Inflammatory macrophage treated with lipopolysaccharide for 1 hour (primary cell): Measurements from ENCODE around the gene SGMS1.
"Not testable (repeated sequence)": the region's sequence is repeated elsewhere in the genome, so short reads cannot be mapped to it uniquely, and the experiment has no call there.

Experiments used
- DNase-seq, 2 donors: peaks; one replicate each; pipeline ENCODE4 v3.0.0-alpha.2; 2020 to 2022

Gene SGMS1

GRCh38 chr10:50554376-50554994 lies 69.3 kb downstream of the SGMS1 start:
- DNase-seq: no peak

DNA sequence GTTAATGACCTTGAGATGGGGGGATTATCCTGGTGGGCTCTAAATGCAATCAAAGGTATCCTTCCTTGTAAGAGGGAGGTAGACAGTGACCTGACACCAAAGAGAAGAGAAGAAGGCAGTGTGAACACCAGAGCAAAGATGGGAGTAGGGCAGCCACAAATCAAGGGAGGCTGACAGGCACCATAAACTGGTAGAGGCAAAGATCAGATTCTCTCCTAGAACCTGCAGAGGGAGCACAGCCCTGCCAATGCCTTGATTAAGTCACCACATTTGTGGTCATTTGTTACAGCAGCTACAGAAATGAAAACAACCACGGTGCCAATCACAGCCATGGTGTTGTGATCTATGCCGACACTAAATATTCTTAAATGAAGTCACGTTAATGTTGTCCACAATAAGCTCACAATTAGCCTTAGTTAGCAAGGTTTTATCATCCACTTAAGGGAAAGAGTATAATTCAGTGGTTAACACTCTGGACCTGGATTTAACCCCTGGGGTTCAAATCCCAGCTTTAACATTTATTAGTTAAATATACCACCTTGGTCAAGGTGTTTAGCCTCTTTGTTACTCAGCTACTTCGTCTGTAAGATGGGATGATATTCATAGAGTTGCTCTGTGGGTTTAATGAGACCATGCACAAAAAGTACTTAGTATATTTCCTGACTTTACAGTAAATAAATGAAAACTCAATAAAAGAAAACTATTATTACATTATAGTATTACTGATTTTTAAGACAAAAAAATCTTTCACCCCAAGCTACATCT lies 70.8 kb downstream of the SGMS1 start:
- no peak for DNase-seq

DNA sequence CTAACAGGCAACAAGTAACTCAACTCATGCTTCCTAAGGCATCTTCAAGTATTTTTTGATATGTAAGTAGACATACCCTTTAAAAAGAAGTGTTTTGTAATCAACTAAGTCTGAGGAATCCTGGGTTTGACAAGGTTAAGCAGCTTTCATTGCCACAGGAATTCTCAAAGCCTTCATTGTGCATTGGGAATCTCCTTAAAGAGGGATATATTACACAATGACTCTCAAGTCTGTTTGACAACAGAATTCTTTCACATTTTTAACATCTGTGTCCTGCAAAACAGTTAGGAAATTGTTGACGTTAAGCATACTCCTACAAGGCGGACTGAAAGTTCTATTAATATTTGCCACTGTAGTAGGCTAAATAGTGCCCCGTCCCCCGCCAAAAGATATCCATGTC lies 71.4 kb downstream of the SGMS1 start:
- DNase-seq: no peak

DNA sequence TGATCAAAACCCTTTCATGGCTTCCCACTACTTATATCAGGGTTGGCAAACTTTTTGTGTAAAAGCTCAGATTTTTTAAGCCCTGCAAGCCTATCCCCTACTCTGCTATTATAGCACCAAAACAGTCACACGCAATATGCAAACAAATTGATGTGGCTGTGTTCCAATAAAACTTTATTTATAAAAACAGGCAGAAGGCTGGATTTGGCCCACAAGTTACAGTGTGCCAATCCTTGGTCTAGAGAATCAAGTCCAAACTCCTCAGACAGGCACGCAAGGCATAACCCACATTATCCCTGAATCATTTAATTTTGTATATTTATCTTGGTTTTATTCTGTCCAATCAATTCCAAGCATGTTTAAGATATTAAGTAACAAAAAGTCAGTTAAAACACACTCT lies 71.9 kb downstream of the SGMS1 start:
- no peak for DNase-seq

- DNase-seq: peak in 1 of 2 donors; percentile 28
These were observed 73.4 kb downstream of the SGMS1 start for GRCh38 chr10:50550291-50550839.

DNA sequence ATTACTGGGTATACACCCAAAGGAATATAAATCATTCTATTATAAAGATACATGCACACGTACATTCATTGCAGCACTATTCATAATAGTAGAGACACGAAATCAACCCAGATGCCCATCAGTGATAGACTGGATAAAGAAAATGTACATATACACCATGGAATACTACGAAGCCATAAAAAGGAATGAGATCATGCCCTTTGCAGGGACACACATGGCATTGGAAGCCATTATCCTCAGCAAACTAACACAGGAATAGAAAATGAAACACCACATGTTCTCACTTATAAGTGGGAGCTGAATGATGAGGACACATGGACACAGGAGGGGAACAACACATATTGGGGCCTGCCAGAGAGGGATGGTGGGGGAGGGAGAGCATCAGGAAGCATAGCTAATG lies 74.6 kb downstream of the SGMS1 start:
- DNase-seq: not testable (repeated sequence)

DNA sequence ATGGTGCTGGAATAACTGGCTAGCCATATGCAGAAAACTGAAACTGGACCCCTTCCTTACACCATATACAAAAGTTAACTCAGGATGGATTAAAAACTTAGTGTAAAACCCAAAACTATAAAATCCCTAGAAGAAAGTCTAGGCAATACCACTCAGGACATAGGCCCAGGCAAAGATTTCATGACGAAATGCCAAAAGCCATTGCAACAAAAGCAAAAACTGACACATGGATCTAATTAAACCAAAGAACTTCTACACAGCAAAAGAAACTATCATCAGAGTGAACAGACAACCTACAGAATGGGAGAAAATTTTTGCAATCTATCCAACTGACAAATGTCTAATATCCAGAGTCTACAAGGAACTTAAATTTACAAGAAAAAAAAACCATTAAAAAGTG lies 75.3 kb downstream of the SGMS1 start:
- not testable (repeated sequence) for DNase-seq

DNA sequence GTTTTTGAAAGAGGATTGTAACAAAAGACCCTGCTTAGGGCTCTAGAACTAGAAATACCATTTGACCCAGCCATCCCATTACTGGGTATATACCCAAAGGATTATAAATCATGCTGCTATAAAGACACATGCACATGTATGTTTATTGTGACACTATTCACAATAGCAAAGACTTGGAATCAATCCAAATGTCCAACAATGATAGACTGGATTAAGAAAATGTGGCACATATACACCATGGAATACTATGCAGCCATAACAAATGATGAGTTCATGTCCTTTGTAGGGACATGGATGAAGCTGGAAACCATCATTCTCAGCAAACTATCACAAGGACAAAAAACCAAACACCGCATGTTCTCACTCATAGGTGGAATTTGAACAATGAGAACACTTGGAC lies 77.5 kb downstream of the SGMS1 start:
- not testable (repeated sequence) for DNase-seq

DNA sequence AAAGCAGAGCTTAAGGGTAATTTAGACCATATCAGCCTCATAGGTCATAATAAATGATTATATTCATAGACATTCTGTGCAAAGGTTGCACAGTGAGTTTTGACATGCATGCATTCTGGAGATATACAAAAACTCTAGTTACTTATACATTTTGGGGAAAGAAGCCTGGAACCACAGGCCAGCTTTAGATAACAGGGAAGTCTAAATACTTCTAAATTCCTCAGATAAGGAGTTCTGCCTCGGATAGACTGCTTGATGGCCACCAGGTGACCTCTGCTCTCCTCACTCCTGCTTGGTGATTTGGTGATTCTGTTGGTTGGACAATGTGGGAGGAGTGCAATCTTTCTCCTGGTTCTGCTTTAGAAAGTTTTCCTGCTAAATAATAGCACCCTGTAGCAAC lies 77.9 kb downstream of the SGMS1 start:
- no peak for DNase-seq

- DNase-seq: no peak
These were observed 78.8 kb downstream of the SGMS1 start for GRCh38 chr10:50544857-50545429.

DNA sequence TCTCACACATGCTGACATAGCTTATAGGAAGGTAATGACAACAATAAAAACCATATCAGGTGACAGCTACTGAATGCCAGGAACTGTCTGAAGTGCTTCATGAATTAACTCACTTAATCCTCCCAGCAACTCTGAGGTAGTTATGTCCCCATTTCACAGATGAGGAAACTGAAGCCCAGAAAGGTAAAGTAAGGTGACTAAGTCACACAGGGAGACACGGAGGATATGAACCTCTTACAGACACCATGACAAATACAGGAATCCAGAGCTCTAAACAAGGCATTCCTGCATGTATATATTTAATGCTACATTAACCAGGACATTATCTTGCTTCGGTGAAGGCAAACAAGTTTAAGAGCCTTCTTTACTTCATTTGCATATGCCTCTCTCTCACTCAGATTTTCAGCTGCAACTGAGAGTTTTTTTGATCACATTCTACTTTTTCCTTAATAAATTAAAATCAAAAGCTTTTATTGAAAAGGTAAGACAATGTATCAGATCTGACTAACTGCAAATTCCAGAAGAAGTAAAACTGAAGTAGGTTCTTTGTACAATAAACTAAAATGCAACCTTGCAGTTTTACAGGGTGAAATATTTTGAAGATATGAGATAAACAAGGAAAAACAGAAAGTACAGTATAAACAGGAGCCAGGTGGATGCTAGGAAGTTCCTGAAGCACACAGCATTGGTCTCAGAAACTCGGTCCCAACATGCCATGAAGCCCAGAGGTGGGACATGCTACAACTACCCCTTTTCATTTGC lies 79.5 kb downstream of the SGMS1 start:
- no peak for DNase-seq

GRCh38 chr10:50542871-50543270 lies 80.9 kb downstream of the SGMS1 start:
- DNase-seq: no peak

DNA sequence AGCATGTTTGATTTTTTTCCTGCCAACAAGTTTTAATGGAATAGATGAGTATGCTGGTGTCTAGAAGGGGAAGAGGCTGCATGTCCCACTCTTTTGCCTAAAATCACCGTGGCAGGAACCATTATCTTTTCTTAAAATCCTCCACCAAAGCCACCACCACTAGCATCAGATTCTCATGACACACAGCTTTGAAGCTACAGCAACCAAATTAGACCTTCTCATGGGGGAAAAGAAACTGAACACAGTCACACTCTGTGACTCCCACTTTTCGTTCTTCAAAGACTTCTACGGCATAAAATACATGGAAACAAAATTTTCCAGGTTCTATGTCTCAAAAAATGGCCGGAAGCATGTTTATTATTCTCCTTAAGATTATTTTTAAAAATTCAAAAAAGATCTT lies 81.8 kb downstream of the SGMS1 start:
- DNase-seq: no peak

DNA sequence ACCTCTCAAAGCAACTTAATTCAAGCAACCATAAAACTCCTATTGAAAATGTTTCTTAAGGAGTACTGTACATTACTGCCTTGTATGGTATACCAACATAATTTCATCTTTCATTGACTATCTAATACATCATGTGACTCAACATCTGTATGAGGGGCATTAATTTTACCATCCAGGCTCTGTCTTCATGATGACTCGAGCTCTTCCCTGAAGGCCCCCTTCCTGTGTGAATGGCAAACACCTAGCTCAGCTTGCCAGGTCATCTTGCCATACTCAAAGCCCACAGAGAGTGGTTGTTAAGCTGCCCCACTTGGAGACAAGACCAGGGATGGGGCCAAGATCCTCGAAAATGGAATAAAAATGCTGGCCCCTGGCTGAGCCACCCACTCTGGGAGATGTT lies 82.4 kb downstream of the SGMS1 start:
- no peak for DNase-seq

- no peak for DNase-seq
These were observed 83.0 kb downstream of the SGMS1 start for GRCh38 chr10:50540826-50541122.

DNA sequence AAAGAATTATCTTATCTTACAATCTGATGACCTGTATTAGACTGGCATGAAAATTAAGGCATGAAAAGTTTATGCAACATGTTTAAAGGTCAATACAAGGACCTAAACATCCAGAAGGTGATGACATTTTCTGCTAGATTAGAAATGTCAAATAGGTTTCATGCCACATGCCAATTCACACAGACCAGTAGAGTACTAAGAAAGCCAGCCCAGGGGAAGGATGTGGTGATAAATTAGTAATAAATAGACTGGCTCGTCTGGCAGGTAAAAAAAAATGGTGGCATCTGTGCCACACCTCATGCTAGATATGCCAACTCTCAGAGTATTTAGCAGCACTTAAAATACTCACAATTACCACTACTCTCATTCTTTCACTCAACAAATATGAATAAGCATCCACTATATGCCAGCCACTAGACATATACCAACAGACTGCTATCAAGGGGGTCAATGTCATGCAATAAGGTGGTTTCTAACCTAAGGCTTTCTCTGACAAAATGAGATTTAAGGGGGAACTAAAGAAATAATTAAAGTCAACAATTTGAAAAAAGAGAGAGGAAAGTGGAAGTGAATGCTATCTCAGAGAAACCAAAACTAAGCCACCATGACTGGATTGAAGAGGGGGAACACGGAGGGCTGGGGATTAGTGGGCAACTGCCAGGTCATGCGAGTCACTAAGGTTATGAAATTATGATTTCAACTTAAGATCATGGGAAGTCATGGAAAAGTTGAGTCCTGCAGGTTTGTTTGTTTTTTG lies 83.5 kb downstream of the SGMS1 start:
- DNase-seq: peak; percentile 32 to 56

DNA sequence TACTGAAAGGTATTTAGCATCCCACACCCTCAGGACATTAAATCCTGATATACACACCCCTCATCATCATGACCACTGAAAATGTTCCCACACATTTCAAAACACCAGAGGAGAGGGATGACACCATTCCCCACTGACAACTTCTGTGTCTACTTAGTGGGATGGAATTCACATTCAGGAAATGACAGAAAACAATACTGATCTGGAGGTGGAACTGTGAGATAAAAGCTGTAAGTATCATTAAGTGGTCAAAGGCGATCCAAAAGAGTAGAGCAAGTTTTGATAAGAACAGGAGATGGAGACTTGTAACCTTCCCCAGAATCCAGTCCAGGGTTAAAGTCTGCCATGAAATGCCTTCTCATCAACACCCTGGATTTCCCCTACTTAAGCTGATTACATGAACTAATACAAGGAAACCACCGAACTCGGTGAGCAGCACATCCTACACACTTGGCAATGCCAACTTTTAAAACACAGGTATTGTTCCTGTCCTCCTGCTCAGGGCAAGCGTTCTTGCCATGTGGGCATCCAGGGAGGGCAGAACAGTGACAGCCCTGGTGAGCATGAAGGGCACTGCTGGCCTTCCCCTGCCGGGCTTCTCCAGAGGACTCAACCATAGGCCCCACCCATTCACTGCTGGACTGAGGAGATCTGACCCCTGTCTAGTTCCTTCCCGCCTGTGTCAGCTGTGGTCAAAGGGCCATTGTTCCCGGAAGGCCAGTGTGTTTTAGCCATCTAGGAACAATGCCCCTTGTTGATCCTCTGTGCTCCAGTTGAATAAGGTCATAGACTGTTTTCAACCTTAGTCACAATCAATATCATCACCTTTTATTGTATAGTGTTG lies 85.0 kb downstream of the SGMS1 start:
- DNase-seq: peak in 1 of 2 donors; percentile 23

DNA sequence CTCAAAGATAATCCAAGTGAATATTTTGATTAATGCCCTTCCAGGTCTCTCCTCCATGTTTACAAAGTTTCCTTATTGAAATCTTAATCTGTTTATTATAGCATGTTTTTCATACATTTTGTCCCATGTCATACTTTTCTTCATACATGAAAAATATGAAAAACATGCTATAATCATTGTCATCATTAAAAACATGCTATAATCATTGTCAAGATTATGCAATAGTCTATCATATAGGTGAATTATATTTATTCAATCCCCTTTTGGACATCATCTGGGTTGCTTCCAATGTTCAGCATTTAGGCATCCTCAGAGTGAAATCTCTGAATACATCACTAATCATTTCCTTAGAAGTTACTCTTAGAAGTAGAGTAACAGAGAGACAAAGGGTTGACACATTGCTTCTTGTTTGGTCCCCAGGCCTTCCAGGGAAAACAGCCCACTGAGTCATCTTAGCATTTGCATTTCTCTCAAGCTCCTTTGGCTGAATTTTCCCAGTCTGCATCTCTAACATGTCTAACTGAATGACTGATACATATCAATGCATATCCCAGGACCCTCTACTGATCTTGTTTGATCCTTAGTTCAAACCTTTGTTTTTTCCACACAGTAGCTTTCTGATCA lies 87.0 kb downstream of the SGMS1 start:
- DNase-seq: no peak

- not testable (repeated sequence) for DNase-seq
These were observed 88.9 kb downstream of the SGMS1 start for GRCh38 chr10:50534748-50535376.

DNA sequence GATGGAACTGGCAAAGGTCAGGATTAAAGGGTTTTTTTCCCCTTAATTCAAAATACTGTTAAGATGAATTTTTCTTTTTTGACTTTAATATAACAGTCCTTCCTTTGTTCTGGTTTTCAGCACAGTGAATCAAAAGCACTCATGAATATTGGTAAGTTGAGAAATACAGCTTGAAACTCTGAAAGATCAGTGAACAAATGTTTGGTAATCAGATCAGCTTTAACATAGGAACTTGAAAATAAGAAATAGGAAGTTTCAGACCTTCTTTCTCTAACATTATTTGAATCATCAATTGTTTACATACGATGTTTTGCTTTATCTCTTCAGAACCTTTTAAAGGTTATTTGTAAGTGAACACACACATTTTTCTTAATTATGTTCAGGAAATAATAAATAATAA lies 90.5 kb downstream of the SGMS1 start:
- DNase-seq: peak in 1 of 2 donors; percentile 14
